Mononuclear cell (primary cell): ENCODE data around the gene MINDY4B. TPM values are rescaled to one million over a fixed set of nuclear protein-coding genes. Genes with fewer than 3 reads are reported as not detected.
"Not testable (repeated sequence)": the region's sequence is repeated elsewhere in the genome, so short reads cannot be mapped to it uniquely, and the experiment has no call there.

ENCODE experiments used
- H3K27me3 ChIP-seq: 2 replicates; pipeline ENCODE4 v1.6.0; 2011; ENCODE audit warnings: low read length, control low read depth; ENCODE audit not compliant: insufficient read depth
- H3K4me1 ChIP-seq: 2 replicates; pipeline ENCODE4 v1.5.1; 2011; ENCODE audit warnings: mild to moderate bottlenecking, low read length, control low read depth; ENCODE audit not compliant: insufficient read depth
- H3K4me3 ChIP-seq: 2 replicates; pipeline ENCODE4 v1.5.1; 2011; ENCODE audit warnings: mild to moderate bottlenecking, low read length, moderate library complexity
- H3K9me3 ChIP-seq: 2 replicates; pipeline ENCODE4 v1.5.1; 2011; ENCODE audit warnings: low read depth, mild to moderate bottlenecking, control low read depth, low read length
- total RNA-seq: library from RNA; depleted of rRNA; stranded (reverse); fragments of >200 nt; gene quantifications from one replicate; pipeline ENCODE4 v1.2.3, GENCODE V29; 2012

MINDY4B gene
- total RNA-seq, 1 donor, result not detected

DNA sequence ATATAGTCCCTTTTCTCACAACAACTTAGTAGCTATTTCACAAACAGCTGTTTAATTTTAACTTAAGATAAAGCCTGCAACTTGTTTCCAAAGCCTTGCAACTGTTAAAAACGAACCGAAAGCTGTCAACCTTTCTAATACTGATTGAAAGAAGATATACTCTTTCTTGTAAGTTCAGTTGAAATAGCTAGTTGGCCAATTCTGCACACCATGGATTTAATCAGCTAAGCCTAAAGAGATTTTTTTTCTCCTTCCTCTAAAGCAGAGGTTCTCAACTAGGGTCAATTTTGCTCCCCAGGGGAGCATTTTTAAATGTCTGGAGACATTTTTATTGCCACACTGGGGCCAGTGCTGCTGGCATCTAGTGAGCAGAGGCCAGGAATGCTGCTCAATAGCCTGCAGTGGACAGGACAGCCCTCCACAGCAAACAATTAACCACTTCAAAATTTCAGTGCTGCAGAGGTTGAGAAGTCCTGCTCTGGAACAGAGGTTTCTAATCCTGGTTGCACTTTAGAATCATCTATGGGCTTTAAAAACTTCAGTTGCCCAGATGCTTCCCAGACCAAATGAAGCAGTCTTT lies 26.2 kb downstream of the MINDY4B start:
- H3K4me3 ChIP-seq, result no peak overlapping the region
- peaks cover 30% of the 10 kb centered on the region for H3K4me1 ChIP-seq
- H3K27me3 ChIP-seq, result peaks cover 4% of the 10 kb centered on the region
- no peaks in the 10 kb centered on the region for H3K9me3 ChIP-seq

DNA sequence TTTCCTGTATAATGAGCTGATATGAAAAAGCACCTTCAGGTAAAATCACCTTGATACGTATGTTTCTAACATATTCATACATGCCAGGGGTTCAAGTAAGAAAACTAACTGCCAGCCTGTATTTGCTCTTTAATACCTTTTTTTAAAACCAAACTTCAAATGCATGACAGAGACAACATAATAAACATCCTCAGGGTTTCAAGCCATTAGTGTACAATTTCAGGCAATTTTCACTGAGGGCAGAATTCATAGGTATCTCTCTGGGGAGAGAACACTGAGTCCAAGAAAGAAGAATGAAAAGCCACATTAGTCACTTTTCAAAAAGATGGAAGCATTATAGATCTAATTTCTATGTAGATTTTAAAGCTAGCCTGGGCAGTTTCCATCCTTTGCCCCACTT lies 26.9 kb downstream of the MINDY4B start:
- Histone ChIP-seq H3K4me1 (peaks cover 30% of the 10 kb centered on the region), H3K27me3 (no peaks in the 10 kb centered on the region), H3K4me3 (no peak overlapping the region), H3K9me3 (no peaks in the 10 kb centered on the region)

DNA sequence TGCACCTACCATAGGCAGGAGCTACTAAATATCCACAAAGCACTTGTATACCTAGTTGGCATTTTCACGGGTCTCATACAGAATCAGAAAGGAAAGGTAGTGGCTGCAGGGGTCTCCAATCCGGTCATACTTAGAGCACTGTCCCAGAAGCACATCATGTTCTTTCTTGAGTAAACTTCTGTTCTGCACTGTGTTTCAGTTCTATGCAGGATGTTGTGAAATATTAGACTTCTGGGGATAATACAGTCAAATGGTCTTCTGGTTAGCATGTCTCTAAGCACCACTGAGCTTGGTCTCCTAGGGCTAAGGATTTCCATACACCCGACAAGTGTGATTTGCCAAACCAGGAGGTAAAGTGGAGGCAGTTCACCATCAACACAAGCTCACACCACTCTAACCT lies 27.9 kb downstream of the MINDY4B start:
- Histone ChIP-seq H3K9me3 (no peaks in the 10 kb centered on the region), H3K4me3 (no peak overlapping the region), H3K27me3 (no peaks in the 10 kb centered on the region), H3K4me1 (peaks cover 29% of the 10 kb centered on the region)

DNA sequence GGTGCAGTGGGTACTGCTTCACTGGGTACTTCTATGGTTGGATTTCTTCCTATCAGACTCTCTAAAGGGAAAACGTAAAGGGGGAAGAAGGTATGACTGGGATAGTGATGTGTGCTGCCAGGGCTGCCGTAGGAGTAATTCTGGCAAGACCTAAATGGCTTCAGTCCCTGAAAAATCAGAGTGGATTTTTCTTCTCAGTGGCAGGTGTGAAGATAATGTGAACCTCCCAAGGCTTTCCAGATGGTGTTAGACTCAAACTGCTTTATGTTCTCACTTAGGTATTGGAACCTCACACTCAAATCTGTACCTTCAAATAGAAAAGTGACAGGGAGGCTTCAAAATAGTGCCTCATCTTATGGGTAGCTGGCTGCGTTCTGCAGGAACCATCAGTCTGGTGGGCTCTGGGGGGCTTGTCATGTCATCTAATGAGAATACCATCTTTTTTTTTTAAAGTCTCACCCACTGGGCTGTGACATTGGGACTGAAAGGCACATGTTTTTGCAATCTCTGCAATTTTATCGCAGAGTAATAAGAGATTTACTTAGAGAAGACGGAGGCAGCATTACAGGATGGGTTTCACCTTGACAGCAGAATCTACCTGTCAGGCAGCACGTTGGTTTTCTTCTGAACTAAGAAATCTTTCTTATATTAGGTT lies 28.5 kb downstream of the MINDY4B start:
- H3K9me3 ChIP-seq, result no peaks in the 10 kb centered on the region
- H3K27me3 ChIP-seq, result no peaks in the 10 kb centered on the region
- H3K4me1 ChIP-seq, result peaks cover 24% of the 10 kb centered on the region
- H3K4me3 ChIP-seq, result no peak overlapping the region

DNA sequence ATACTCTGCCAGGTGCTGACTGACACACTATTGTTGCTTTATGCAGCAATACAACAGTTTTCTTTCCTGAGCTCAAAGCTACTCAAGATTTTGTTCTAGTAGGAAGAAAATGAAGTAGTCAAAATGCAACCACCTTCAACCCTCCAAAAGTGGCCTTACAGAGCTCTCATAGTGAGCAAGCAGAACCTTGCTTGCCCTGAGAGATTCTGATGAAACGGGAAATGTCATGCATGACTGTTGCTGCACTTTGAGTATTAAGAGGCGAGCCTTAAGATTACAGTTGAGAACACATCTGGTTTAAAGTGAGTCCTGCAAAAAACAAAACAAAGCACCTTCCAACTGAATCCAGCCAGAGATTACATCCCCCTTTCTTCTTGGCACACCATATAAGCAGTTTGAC lies 29.7 kb downstream of the MINDY4B start:
- H3K27me3 ChIP-seq, result no peaks in the 10 kb centered on the region
- H3K4me1 ChIP-seq, result peaks cover 23% of the 10 kb centered on the region
- H3K9me3 ChIP-seq, result no peaks in the 10 kb centered on the region
- no peak overlapping the region for H3K4me3 ChIP-seq

DNA sequence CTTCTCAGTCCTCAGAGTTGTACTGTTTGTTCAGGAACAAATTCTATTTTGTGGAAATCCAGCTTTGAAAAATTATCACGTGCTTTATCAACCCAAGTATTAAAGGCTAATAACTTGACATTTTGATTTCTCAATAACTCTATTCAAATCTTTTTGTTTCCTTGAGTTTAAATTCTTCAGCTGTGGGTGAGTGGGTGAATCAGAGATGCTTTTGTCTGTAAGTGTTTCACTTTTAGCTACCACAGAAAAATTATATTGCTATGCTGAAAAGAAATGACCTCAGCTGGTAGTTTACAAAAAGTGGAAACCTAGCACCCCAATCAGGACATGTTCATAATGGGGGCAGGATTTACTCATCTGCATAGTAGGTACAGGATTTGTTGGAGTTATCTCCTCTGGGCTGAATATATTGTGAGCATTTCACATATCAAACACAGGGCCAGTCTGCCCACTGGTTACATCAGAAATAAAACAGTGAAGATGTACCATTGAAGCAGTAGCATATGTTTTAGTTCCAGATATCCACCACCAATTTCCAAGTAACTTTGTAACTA lies 30.5 kb downstream of the MINDY4B start:
- Histone ChIP-seq H3K9me3 (no peaks in the 10 kb centered on the region), H3K27me3 (no peaks in the 10 kb centered on the region), H3K4me1 (peaks cover 23% of the 10 kb centered on the region), H3K4me3 (no peak overlapping the region)

DNA sequence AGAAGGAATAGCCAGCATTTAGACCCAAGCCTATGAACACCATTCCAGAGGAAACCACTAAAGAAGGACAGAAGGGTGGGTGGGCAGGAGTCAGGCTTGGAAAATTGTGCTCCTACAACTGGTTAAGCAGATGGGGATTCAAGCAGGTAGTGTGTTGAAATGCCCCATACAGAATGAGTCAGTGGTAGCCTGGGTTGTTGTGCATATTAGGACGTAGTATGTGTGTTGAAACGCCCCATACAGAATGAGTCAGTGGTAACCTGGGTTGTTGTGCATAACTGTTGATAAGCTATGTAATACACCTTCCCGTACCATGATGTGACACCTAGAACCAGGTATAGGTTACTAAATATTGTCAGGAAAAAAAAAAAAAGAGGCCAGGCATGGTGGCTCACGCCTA lies 34.0 kb downstream of the MINDY4B start:
- Histone ChIP-seq H3K27me3 (no peaks in the 10 kb centered on the region), H3K4me1 (peaks cover 8% of the 10 kb centered on the region), H3K9me3 (no peaks in the 10 kb centered on the region), H3K4me3 (no peak overlapping the region)

DNA sequence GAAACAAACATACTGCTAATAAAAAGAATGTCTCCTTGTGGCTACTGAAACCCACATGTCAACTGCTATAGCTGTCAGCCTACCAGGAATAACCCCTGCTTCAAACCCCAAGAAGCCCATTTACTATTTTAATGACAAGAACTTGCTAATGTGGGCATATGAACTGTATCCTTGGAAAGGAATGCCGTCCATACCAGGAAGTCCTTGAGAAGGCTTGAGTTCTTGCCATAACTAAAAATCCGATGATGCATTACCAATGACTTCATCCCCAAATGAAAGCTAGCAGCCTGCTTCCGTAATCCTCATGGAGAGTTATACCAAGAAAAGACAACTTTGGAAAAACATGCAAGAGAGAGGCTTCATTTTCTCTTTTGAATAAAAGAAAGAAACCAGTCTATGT lies 34.8 kb downstream of the MINDY4B start:
- Histone ChIP-seq H3K4me1 (peaks cover under 1% of the 10 kb centered on the region), H3K4me3 (no peak overlapping the region), H3K9me3 (no peaks in the 10 kb centered on the region), H3K27me3 (no peaks in the 10 kb centered on the region)

DNA sequence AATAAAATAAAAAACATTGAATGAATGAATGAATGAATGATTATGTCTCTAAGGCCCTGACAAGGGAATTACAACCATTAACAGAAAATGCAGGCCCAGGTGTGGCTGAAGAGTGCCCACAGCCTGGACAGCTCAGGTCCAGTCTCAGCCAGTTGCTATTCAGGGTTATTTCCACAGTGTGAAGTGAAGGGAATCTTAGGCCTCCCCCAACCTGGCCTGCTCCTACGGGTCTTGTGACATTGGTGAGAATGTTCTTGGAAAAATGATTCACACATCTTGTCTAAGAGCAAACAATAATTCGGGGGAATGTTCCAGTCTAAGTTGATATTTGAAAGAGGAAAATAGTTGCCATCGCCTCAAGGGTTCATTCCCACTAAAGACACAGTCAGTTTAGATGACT lies 37.0 kb downstream of the MINDY4B start:
- Histone ChIP-seq H3K27me3 (no peaks in the 10 kb centered on the region), H3K9me3 (no peaks in the 10 kb centered on the region), H3K4me1 (no peaks in the 10 kb centered on the region), H3K4me3 (no peak overlapping the region)

DNA sequence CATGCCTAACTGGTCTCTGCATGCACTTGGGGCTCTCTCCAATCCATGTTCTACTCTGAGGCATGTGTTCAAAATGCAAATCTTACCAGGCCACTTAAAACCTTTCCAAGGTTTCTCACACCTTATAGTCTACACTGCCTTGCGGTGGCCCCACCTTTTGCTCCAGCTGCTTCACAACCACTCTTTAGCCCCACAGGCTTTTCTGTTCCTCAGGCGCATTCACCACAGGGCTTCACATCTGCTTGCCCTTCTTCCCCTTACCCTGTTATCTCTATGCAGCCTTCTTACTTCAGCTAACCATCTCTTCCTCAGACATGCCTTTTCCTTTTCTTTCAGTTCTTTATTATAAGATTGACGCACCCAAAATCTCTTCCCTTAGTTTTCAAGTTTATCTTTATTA lies 37.8 kb downstream of the MINDY4B start:
- Histone ChIP-seq H3K27me3 (no peaks in the 10 kb centered on the region), H3K4me3 (no peak overlapping the region), H3K4me1 (no peaks in the 10 kb centered on the region), H3K9me3 (no peaks in the 10 kb centered on the region)

DNA sequence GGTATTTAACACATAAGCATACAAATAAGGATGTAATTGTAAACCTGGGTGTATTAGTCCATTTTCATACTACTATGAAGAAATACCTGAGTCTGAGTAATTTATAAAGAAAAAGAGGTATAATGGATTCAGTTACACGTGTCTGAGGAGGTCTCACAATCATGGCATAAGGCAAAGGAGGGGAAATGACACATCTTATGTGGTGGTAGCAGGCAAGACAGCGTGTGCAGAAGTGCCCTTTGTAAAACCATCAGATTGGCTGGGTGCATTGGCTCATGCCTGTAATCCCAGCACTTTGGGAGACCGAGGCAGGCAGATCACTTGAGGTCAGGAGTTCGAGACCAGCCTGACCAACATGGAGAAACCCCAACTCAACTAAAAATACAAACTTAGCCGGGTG lies 41.3 kb downstream of the MINDY4B start:
- not testable (repeated sequence) for H3K4me1 ChIP-seq, H3K27me3 ChIP-seq, H3K9me3 ChIP-seq, H3K4me3 ChIP-seq

DNA sequence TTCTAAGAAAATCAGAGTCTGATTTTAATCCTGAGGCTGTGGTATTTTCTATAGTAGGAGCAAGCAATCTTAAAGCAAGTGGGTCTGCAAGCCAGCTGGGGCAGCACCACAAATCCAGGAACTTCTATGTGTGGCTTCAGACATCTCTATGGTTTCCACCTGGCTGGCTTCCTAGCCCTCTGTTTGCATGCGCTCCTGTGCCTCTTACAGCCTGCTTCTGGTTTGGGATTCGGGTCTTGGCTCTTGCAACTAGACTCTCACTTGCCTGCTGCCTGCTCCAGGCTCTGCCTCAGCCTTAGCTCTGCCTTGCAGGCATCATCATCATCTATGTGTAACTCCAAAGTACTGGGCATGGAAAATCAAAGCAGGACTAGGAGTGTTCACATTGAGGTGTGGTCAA lies 43.4 kb downstream of the MINDY4B start:
- no peak overlapping the region for H3K4me3 ChIP-seq
- no peaks in the 10 kb centered on the region for H3K9me3 ChIP-seq
- H3K4me1 ChIP-seq, result no peaks in the 10 kb centered on the region
- H3K27me3 ChIP-seq, result no peaks in the 10 kb centered on the region

DNA sequence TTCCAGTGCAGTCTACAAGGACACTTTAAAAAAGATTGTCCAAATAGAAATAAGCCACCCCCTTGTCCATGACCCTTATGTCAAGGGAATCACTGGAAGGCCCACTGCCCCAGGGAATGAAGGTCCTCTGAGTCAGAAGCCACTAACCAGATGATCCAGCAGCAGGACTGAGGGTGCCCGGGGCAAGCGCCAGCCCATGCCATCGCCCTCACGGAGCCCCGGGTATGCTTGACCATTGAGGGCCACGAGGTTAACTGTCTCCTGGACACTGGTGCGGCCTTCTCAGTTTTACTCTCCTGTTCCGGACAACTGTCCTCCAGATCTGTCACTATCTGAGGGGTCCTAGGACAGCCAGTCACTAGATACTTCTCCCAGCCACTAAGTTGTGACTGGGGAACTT lies 47.3 kb downstream of the MINDY4B start:
- H3K9me3 ChIP-seq, H3K27me3 ChIP-seq, H3K4me1 ChIP-seq, H3K4me3 ChIP-seq: not testable (repeated sequence)

DNA sequence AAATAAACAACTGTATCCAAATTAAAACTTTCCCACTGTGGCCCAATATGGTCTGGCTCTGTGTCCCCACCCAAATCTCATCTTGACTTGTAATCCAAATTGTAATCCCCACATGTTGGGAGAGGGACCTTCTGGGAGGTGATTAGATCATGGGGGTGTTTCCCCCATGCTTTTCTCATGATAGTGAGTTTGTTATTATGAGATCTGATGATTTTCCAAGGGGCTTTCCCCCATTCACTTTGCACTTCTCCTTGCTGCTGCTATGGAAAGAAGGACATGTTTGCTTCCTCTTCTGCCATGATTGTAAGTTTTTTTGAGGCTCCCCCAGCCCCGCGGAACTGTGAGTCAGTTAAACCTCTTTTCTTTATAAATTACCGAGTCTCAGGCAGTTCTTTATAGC lies 55.0 kb downstream of the MINDY4B start:
- H3K4me1 ChIP-seq, result no peaks in the 10 kb centered on the region
- H3K27me3 ChIP-seq, result no peaks in the 10 kb centered on the region
- peaks cover 12% of the 10 kb centered on the region for H3K9me3 ChIP-seq
- no peak overlapping the region for H3K4me3 ChIP-seq

DNA sequence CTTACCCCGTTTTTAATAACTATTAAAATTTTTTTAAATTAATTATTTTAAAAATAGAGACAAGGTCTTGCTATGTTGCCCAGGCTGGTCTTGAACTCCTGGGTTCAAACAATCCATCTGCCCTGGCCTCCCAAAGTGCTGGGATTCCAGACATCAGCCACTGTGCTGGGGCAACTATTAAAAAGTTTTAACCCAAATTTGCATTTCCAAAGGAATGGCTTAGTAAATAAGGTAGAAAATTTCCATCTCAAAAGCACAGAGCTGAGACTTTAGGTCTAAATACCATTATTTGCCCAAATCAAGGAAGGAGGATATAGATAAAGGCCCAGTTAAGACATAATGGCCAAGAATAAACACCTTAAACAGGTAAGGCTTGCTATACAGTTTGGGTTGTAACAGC lies 56.4 kb downstream of the MINDY4B start:
- Histone ChIP-seq H3K27me3 (no peaks in the 10 kb centered on the region), H3K4me3 (no peak overlapping the region), H3K4me1 (no peaks in the 10 kb centered on the region), H3K9me3 (peaks cover 12% of the 10 kb centered on the region)

DNA sequence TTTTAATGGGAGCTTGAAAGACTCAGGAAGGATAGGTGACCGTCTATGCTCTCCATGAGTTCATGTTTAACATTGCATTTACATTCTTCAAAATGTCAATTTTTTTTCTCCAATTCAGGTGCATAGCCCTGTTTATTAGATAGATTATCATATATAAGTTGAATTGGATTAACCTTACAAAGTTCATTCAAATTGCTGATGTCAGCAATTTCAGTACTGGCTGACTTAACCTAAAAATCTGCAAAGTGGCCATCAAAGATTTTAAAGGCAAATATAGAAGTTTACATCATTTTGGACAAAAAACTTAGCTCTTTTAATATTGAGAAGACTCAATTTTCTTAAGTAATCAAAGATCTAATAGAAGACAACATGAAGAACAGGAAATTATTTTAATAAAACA lies 57.8 kb downstream of the MINDY4B start:
- H3K9me3 ChIP-seq, result peaks cover 12% of the 10 kb centered on the region
- H3K27me3 ChIP-seq, result no peaks in the 10 kb centered on the region
- H3K4me1 ChIP-seq, result no peaks in the 10 kb centered on the region
- H3K4me3 ChIP-seq, result no peak overlapping the region
